Measurements from ENCODE around the gene CXorf49B.
"Not testable (repeated sequence)": the region's sequence is repeated elsewhere in the genome, so short reads cannot be mapped to it uniquely, and the experiment has no call there.

CXorf49B gene

GRCh38 chrX:71763049-71763448 is at the start of gene CXorf49B:
Gene CXorf49B (plus strand): TSS chrX:71763349. CDS start chrX:71763424, 75 bp downstream.
- not testable (repeated sequence) for DNase-seq

- not testable (repeated sequence) for DNase-seq
Measured at GRCh38 chrX:71714064-71714463, 49.1 kb upstream of the CXorf49B start.

GRCh38 chrX:71715551-71715950 is 47.6 kb upstream of the CXorf49B start:
- not testable (repeated sequence) for DNase-seq

- DNase-seq: not testable (repeated sequence)
Measured at GRCh38 chrX:71716323-71716722, 46.8 kb upstream of the CXorf49B start.

- not testable (repeated sequence) for DNase-seq
Measured at GRCh38 chrX:71718185-71718584, 45.0 kb upstream of the CXorf49B start, which contains the start of gene CXorf49. Gene CXorf49 (minus strand): TSS chrX:71718285. CDS start chrX:71718151, 134 bp downstream.

GRCh38 chrX:71719195-71719594 is 44.0 kb upstream of the CXorf49B start:
- not testable (repeated sequence) for DNase-seq

- not testable (repeated sequence) for DNase-seq
Measured at GRCh38 chrX:71720289-71720886, 42.8 kb upstream of the CXorf49B start.

- not testable (repeated sequence) for DNase-seq
Measured at GRCh38 chrX:71760688-71761281, 2.4 kb upstream of the CXorf49B start.

- DNase-seq: not testable (repeated sequence)
Measured at GRCh38 chrX:71764832-71765231, 1.7 kb downstream of the CXorf49B start.

- DNase-seq: not testable (repeated sequence)
Measured at GRCh38 chrX:71765613-71766012, 2.5 kb downstream of the CXorf49B start.

- not testable (repeated sequence) for DNase-seq
Measured at GRCh38 chrX:71767134-71767533, 4.0 kb downstream of the CXorf49B start.

- DNase-seq: not testable (repeated sequence)
Measured at GRCh38 chrX:71778322-71778721, 15.2 kb downstream of the CXorf49B start.

GRCh38 chrX:71782225-71782949 is 19.2 kb downstream of the CXorf49B start:
- DNase-seq: not testable (repeated sequence)

- DNase-seq: not testable (repeated sequence)
Measured at GRCh38 chrX:71782950-71783299, 19.8 kb downstream of the CXorf49B start.

- not testable (repeated sequence) for DNase-seq
Measured at GRCh38 chrX:71783569-71784347, 20.6 kb downstream of the CXorf49B start.

- not testable (repeated sequence) for DNase-seq
Measured at GRCh38 chrX:71784348-71784983, 21.3 kb downstream of the CXorf49B start.

- DNase-seq: not testable (repeated sequence)
Measured at GRCh38 chrX:71806450-71806849, 43.3 kb downstream of the CXorf49B start.

GRCh38 chrX:71809886-71810285 is 46.7 kb downstream of the CXorf49B start:
- no peak for DNase-seq

- DNase-seq: no peak
Measured at GRCh38 chrX:71814123-71814912, 51.2 kb downstream of the CXorf49B start.

GRCh38 chrX:71815121-71815905 is 52.2 kb downstream of the CXorf49B start:
- DNase-seq: no peak

- no peak for DNase-seq
Measured at GRCh38 chrX:71815906-71816156, 52.7 kb downstream of the CXorf49B start.

Measured in CD4-positive, alpha-beta T cell treated with Interleukin-10 for 1 hour (primary cell).